Mammary epithelial cell (primary cell): Measurements from ENCODE around the gene AGPAT2.

Experiments used
- EZH2 ChIP-seq: IDR thresholded peaks from 2 replicates; pipeline ENCODE4 v1.6.1; 2012; ENCODE audit warnings: low read length, inconsistent platforms, borderline replicate concordance
- TF ChIP-seq, protein P1 (sequence below), 2 donors: IDR thresholded peaks in 1 of 2; conservative IDR thresholded peaks in 1 of 2; 2 replicates each; pipeline ENCODE4 v1.5.1; 2011 to 2012; ENCODE audit warnings: inconsistent platforms in 2 of 2, low read length in 2 of 2, mild to moderate bottlenecking in 2 of 2, control low read depth in 1 of 2, low read depth in 1 of 2; ENCODE audit not compliant: insufficient read depth in 1 of 2; ENCODE audit errors: extremely low read depth in 1 of 2

DNA sequence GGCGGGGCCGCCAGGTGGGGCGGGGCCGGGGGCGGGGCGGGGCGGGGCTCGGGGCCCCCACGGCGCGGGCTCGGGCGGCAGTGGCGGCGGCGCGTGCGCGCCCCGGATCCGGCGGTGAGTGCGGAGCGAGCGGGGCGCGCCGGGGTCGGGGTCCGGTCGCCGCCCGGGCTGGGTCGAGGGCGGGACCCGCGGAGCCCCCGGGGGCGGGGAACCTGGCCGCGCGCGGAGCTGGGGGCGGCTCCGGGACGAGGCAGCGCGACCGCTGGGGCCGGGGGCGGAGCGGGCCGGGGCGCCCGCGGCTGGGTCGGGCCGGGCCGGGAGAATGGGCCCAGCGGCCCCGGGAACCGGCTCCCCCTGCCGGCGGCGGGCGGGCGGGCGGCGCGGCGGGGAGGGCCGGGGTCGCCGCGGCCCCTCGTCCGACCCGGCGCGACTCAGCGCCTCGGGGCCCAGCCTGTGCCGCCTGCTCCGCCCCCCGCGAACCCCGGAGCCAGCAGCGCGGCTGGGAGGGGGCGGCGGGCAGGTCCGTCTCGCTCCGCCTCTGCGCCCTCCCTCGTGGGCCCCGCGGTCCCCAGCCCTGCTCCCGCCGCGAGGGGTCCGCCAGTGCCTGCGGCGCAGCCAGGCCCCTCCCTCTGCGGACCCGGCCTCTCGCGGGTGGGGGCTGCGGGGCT lies 21.4 kb downstream of the AGPAT2 start:
- TF ChIP-seq, protein P1, sequence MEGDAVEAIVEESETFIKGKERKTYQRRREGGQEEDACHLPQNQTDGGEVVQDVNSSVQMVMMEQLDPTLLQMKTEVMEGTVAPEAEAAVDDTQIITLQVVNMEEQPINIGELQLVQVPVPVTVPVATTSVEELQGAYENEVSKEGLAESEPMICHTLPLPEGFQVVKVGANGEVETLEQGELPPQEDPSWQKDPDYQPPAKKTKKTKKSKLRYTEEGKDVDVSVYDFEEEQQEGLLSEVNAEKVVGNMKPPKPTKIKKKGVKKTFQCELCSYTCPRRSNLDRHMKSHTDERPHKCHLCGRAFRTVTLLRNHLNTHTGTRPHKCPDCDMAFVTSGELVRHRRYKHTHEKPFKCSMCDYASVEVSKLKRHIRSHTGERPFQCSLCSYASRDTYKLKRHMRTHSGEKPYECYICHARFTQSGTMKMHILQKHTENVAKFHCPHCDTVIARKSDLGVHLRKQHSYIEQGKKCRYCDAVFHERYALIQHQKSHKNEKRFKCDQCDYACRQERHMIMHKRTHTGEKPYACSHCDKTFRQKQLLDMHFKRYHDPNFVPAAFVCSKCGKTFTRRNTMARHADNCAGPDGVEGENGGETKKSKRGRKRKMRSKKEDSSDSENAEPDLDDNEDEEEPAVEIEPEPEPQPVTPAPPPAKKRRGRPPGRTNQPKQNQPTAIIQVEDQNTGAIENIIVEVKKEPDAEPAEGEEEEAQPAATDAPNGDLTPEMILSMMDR (conservative IDR thresholded peaks at IDR 0.05 in 1 of 2, IDR thresholded peaks at IDR 0.05 in 1 of 2; ENCODE audit: extremely low read depth in 1 of 2, insufficient read depth in 1 of 2, low read depth in 1 of 2, low read length in 2 of 2): no peak
- no peak for TF ChIP-seq EZH2
